ENCODE data around the gene ADAM12. TPM values are rescaled to one million over a fixed set of nuclear protein-coding genes. Genes with fewer than 3 reads are reported as not detected.

The ADAM12 gene
- total and polyA plus RNA-seq, 2 donors (not counting 3 experiments of a cell fraction or from before 2014, with no cell fraction given): 0.22 to 0.33 TPM

- CTCF ChIA-PET: no interaction called here
- H3K9me1 ChIP-seq (replicated peaks; ENCODE audit: control insufficient read depth, extremely low read depth, insufficient read depth, low read length): no peaks in the 10 kb centered on the region
- H2AFZ ChIP-seq (ENCODE audit: low read depth, low read length): no peak overlapping the region
- H3K27ac ChIP-seq (ENCODE audit: insufficient read depth, low read depth, low read length): no peak overlapping the region
- H3K4me2 ChIP-seq (ENCODE audit: insufficient read depth, low read length): no peak overlapping the region
- DNase-seq (ENCODE audit: low read depth, low spot score) (no peak), FAIRE-seq (no peak)
- H3K79me2 ChIP-seq (ENCODE audit: control insufficient read depth, insufficient read depth, low read length): no peaks in the 10 kb centered on the region
- dilution Hi-C loops (cut with MboI; ENCODE audit: extremely low pct_ligation_motif_present, low sequenced_read_pairs) (no loop called here), intact Hi-C loops (cut with micrococcal nuclease) (no loop called here)
- H3K4me1 ChIP-seq (ENCODE audit: control insufficient read depth, extremely low read depth, insufficient read depth, low read length): no peaks in the 10 kb centered on the region
- H3K36me3 ChIP-seq (ENCODE audit: control insufficient read depth in 2 of 2, extremely low read depth in 1 of 2, insufficient read depth in 2 of 2, low read length in 2 of 2): no peaks in the 10 kb centered on the region
- POLR2A ChIA-PET: no interaction called here
- TF ChIP-seq MAX (IDR thresholded peaks at IDR 0.05; ENCODE audit: insufficient read depth, insufficient read length): no peak
- no peak for TF ChIP-seq CTCF (IDR thresholded peaks at IDR 0.05; ENCODE audit: extremely low read depth in 1 of 2, insufficient read depth in 1 of 2, low read depth in 1 of 2, low read length in 2 of 2)
- no peak for TF ChIP-seq MYC (IDR thresholded peaks at IDR 0.05; ENCODE audit: low read depth, low read length)
- TF ChIP-seq FOS (IDR thresholded peaks at IDR 0.05; ENCODE audit: borderline replicate concordance, insufficient read depth, low read length): no peak
- TF ChIP-seq POLR2AphosphoS5 (IDR thresholded peaks at IDR 0.05; ENCODE audit: insufficient read depth, low read depth, low read length): no peak
- TF ChIP-seq EZH2 (IDR thresholded peaks at IDR 0.05; ENCODE audit: borderline replicate concordance, low read depth, low read length, severe bottlenecking): no peak
- TF ChIP-seq GATA2 (IDR thresholded peaks at IDR 0.05; ENCODE audit: insufficient read depth, insufficient read length, low read depth, low read length): no peak
- no peak for TF ChIP-seq JUN (IDR thresholded peaks at IDR 0.05; ENCODE audit: borderline replicate concordance, insufficient read depth, insufficient read length, low read depth)
- TF ChIP-seq POLR2A (IDR thresholded peaks at IDR 0.05; ENCODE audit: low read depth, low read length): no peak
- H3K27me3 ChIP-seq (ENCODE audit: control insufficient read depth in 2 of 2, insufficient read depth in 2 of 2, low read length in 2 of 2): no peaks in the 10 kb centered on the region
- no peaks in the 10 kb centered on the region for H4K20me1 ChIP-seq (replicated peaks; ENCODE audit: control insufficient read depth, extremely low read depth, insufficient read depth, low read length)
- no TSS peak for BruUV-seq (replicated peaks)
- H3K9ac ChIP-seq (replicated peaks; ENCODE audit: extremely low read depth, insufficient read depth, low read length): no peak overlapping the region
- H3K4me3 ChIP-seq (replicated peaks in 1 of 3; ENCODE audit: insufficient read depth in 1 of 3, low read depth in 1 of 3, low read length in 3 of 3): no peak overlapping the region
- H3K9me3 ChIP-seq (replicated peaks; ENCODE audit: control insufficient read depth, insufficient read depth, low read length): no peaks in the 10 kb centered on the region
Observed at GRCh38 chr10:126332576-126332975, 55.7 kb downstream of the ADAM12 start.
